KBM-7 (cell line): ENCODE results near the gene CDK11B.

Experiments
- DNase-seq: peaks from one replicate; pipeline ENCODE4 v3.0.0-alpha.2; 2015
- in situ Hi-C: fragments of 300-500 bp; cut with MboI; formaldehyde crosslinking; loops from 2 replicates; pipeline ENCODE4 v1.14.3; 2020; ENCODE audit warnings: low sequenced_read_pairs, low pct_unique_long_range_greater_than_20kb, mixed read lengths

CDK11B gene

GRCh38 chr1:1593834-1594601 is 64.8 kb downstream of the CDK11B start:
- no peak for DNase-seq
- in situ Hi-C loops = no loop called here

GRCh38 chr1:1591452-1591851 is 67.4 kb downstream of the CDK11B start:
- DNase-seq = no peak

More at GRCh38 chr1:1591452-1591851, 67.4 kb downstream of the CDK11B start:
- in situ Hi-C loops = no loop called here
